GM03348 (cell line): ENCODE results near the gene MEGF6.
"Not testable (repeated sequence)": the region's sequence is repeated elsewhere in the genome, so short reads cannot be mapped to it uniquely, and the experiment has no call there.

Experiments used
- DNase-seq: peaks from one replicate; pipeline ENCODE4 v3.0.0; 2012; ENCODE audit warnings: low spot score

The MEGF6 gene

GRCh38 chr1:3627515-3628253 lies 16.4 kb upstream of the MEGF6 start:
- DNase-seq: no peak

GRCh38 chr1:3626025-3626424 lies 14.7 kb upstream of the MEGF6 start:
- DNase-seq: no peak

DNA sequence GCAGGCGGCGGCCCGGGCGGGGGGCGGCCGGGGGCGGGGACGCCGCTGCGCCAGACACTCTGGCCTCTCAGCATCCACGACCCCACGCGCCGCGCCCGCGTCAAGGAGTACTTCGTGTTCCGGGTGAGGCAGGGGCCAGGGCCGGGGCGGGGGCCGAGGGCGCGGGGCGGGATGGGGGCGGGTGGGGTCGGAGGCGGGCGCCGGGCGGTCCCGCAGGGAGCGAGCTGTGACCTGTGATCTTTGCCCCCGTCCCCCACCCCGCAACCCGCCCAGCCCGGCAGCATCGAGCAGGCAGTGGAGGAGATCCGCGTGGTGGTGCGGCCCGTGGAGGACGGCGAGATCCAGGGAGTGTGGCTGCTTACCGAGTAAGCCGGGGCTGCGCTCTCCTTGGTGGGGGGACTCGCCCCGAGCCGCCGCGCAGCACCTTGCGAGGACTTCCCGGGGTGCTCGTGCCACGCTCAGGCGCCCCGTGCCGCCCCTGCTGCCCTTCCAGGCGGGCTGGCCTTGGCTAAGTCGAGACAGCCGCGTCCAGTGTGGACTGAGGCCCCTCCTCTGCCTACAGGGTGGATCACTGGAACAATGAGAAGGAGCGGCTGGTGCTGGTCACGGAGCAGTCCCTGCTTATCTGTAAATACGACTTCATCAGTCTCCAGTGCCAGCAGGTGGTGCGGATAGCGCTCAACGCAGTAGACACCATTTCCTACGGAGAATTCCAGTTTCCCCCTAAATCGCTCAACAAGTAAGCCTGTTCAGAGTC lies 14.0 kb upstream of the MEGF6 start:
- DNase-seq: peak; percentile 63

- peak; percentile 100 for DNase-seq
Observed at GRCh38 chr1:3624200-3625136, 13.2 kb upstream of the MEGF6 start, which contains the start of gene TPRG1L. Gene TPRG1L (plus strand): TSS chr1:3625015. CDS start chr1:3625073, 58 bp downstream.

DNA sequence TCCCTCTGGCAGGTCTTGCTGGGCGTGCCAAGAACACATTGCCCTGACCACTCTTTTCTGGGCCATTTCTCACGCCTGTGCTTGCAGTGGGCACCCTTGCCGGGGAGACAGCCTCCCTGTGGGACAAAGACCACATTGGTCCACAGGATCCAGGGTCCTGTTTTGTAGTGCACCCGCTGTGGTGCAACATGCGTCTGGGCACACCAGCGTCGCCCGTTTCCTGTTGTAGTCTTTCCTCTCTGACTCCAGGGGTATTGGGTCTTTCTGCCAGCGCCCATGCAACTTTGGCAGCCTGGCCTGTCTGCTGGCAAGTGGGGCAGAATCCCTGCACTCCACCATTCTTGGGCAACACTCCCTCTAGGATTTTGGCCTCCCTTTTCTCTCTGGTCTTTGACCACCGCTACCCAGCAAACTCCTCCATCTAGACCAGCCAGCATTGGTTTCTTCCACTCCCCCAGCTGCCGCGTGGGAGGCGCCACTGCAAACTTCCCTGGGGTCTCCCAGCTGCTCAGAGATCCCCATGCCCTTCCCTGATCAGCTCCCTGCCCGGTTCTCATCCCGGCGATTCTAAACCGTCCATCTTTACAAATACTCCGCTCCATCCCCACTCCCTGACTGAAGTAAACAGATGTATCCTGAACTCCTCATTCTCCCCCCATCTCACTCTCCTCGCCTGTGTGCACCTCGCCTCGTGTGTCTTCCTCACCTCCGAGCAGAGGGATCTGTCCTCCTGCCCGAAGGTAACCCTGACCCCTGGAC lies 12.3 kb upstream of the MEGF6 start:
- peak; percentile 35 for DNase-seq

DNA sequence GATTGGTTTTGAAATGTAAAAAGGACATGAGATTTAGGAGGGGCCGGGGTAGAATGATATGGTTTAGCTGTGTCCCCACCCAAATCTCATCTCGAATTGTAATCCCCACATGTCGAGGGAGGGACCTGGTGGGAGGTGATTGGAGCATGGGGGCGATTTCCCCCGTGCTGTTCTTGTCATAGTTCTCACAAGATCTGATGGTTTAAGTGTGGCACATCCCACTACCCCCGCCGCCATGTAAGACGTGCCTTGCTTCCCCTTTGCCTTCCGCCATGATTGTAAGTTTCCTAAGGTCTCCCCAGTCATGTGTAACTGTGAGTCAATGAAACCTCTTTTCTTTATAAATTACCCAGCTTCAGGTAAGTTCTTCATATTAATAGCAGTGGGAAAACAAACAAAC lies 10.8 kb upstream of the MEGF6 start:
- not testable (repeated sequence) for DNase-seq

GRCh38 chr1:3621151-3621671 lies 9.9 kb upstream of the MEGF6 start:
- DNase-seq: not testable (repeated sequence)

GRCh38 chr1:3620708-3621107 lies 9.4 kb upstream of the MEGF6 start:
- no peak for DNase-seq

DNA sequence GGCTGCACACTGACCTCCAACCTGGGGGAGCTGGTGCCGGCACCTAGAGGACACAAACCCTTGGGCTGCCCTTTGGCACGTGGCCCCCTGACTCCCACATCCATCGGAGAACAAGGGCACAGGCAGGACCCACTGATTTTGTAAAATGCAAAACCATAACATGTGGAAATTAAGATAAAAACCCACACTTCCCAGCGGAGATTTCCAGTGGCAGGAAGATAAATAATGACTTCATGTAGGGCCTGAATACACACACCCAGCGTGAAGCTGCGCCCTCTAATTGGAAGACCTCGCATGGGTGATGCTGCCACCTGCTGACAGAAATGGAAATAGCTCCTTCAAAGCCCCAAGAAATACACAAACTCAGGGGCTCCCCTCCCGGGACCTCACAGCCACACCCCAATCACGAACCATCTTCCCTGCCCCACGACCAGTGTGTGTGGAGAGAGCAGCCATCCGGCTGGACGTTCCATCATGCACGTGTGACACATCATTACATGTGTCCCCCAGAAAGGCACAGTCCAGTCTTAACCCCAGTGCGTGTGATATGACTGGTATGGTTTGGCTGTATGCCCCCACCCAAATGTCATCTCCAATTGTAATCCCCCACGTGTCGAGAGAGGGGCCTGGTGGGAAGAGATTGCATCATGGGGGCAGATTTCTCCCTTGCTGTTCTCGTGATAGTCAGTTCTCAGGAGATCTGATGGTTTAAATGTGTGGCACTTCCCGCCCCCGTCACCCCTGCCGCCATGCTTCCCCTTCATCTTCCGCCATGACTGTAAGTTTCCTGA lies 7.8 kb upstream of the MEGF6 start:
- peak; percentile 89 for DNase-seq

GRCh38 chr1:3618531-3618880 lies 7.2 kb upstream of the MEGF6 start:
- no peak for DNase-seq

- DNase-seq: no peak
Observed at GRCh38 chr1:3617806-3618345, 6.6 kb upstream of the MEGF6 start.

DNA sequence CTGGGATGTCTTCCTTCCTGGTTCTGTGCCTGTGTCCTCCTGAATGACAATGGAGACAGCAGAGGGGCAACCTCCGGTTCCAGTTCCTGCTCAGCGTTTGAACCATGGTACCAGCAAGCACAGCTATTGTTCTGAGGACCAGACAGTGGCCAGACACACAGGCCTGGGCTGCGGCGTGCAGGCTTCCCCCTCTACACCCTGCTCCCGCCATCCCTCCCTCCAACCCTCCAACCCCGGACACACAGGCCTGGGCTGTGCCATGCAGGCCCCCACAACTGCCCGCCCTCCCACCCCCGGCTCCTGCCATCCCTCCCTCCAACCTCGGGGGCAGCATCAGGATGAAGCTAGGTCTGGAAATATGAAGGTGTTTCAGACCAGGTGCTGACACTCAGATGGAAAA lies 5.6 kb upstream of the MEGF6 start:
- no peak for DNase-seq

- peak; percentile 61 for DNase-seq
Observed at GRCh38 chr1:3614755-3615742, 3.7 kb upstream of the MEGF6 start.

DNA sequence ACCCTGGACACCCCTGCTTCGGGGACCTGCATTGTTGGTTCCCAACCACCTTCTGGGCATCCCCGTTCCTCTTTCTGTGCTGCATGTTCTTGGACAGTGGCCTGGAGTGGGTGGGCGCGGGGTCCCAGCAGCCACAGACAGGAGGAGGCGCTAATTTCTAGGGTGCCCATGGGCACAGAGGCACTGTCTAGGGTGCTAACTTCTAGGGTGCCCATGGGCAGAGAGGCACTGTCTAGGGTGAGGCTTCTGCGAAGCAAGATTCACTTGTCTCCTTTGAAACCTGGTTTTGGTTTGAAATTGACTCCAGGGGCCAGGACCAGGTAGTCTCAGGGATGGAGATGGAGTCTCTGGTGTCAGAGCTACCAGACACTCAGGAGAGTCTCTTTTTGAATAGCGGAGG lies 815 bp upstream of the MEGF6 start:
- no peak for DNase-seq

DNA sequence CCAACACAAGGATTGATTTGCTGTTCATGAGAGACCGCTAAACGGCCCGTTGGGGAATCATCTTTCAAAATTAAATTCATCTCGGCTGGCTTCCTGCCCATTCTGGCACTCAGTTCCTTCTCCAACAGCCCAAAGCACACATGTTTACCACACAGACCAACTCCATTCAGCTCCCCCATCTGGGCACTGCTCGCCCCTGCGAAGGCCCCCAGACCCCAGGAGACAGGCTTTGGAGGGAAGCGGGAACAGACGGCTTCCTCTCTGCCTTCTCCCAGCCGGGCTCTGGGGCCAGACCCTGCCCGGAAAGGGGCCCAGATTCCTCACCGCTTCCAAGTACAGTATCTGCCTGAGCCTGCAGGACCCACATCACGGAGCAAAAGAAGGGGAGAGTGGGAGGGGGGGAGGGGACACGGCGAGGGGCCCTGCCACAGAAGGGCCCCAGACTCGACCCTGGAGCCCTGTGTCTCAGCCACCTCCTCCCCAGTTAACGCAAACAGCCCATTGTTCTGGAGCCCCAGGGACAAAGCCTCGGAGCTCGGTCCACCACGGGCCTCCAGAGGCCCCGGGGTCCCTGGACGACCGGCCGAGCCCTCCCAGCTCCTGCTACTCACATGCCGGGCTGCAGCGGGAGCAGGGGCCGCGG lies 660 bp downstream of the MEGF6 start:
- peak; percentile 54 for DNase-seq

DNA sequence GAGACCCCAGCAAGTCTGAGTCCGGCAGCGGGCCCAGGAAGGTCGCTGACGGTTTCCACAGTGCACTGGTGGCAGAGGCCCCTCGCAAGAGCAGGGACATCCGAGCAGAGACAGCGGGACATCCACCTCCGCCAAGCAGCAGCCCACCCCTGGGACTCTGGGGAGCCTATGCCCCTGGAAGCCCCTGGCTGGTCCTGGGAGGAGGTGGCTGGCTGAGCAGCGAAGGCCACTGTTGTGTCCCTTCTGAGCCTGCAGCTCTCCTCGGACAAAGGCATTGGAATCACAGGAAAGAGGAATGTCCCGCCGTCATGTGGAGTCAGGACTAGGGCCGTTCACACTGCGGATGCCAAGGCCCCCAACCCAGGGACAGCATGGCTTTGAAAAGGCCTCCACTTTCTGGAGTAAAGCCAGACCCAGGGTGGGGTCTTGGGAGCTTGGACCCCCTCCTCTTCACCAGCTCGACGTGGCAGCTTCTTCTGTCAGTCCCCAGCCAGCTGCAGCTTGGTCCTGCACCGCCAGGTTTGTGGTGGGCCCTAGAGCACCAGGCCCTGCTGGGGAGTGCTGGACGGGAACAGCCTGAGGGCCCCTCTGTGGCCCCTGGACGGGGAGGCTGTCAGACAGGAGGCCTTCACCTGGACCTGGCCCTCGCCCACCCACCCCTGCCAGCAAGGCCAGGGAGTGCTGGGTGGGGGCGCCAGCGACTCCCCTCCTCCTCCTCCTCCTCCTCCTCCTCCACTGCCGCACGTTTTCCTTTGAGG lies 1.4 kb downstream of the MEGF6 start:
- no peak for DNase-seq

DNA sequence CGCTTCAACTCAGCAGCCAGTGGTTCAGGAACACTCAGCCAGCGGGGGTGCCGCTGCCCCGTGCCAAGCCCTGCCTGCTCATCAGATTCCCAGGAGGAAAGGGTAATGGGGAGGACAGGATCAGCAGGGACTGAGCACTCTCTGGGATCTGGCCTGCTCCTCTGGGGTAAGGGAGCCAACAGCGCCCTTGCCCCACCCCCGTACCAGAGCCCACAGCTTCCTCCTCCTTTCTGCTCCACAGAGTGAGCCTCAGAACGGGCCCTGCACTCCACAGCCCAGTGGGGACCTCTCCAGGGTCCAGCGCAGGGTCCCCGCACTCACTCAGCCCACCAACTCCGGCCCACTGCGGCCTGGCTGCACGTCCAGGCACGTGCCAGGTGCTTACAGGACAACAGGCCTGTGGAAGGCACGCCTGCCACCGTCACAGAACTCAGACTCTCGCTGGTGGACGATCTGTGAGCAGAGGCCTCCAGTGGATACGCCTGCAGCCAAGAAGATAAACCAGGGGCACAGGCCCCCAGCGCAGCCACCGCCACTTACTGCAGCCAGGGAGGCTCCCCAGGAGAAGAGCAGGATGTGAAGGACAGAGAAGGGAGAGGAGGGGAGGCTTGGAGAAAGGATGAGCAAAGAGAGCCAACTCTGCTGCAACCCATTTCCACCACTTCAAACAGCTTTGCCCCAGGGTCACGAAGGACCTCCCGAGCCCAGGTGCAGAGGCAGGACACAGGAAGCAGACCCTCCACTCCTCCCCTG lies 2.1 kb downstream of the MEGF6 start:
- no peak for DNase-seq
